Measurements from ENCODE around the gene ELAVL3. TPM values are rescaled to one million over a fixed set of nuclear protein-coding genes. Genes with fewer than 3 reads are reported as not detected.
A peak's percentile ranks its signal among the peaks of the same experiment; 100 is the strongest.

ELAVL3 gene
- total and polyA plus RNA-seq, 2 of the 8 experiments (the other 6 are each of a cell fraction or from before 2014, with no cell fraction given), result 0.80 to 1.0 TPM

DNA sequence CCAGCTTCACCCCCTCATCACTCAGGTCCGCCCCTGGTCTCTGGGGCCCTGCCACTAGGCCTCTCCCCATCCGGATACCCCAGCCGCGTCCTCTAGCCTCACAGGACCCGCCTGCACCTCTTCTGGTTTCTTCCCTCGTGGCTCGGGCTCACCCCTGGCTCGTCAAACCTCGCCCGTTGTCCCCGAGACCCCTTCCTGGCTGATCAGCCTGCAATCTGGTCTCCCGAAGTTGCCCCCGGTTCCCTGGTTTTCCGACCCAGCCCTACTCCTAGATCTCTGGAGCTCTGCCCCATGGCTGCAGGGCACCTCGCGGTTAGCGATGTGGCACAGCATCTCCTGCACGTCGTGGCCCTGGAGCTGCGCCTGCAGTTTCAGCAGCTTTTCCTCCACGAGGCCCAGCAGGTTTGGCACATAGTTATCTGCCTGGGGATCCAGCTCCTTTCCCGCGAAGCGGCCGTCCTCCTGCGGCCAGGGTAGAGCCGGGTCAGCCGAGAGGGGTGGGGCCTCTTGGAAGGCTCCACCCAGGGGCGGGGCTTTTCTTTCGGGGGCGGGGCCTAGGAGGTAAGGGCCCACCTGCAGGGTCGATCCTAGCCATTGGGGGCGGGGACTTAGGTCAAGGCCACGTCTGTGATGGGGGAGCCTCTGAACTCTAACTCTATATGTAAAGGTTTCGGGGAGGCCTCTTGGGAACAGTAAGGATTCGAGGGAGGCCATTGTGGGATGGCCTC is 59.3 kb downstream of the ELAVL3 start:
- FAIRE-seq, result no peak
- no peaks in the 10 kb centered on the region for H3K79me2 ChIP-seq (ENCODE audit: control insufficient read depth in 1 of 2, insufficient read depth in 2 of 2, low read length in 2 of 2)
- no peaks in the 10 kb centered on the region for H3K9me3 ChIP-seq (ENCODE audit: insufficient read depth in 2 of 2, low read depth in 1 of 2, low read length in 1 of 2)
- peaks cover 0 to 15% (median 12%) of the 10 kb centered on the region in 4 experiments; a peak in 5 of 7 replicates for H3K4me1 ChIP-seq (replicated peaks in 1 of 4; ENCODE audit: control insufficient read depth in 3 of 4, insufficient read depth in 4 of 4, low read length in 3 of 4)
- H2AFZ ChIP-seq (ENCODE audit: low read length), result peak overlapping the region; percentile 82; the same call in 1 of the 2 replicates
- H3K4ac ChIP-seq (replicated peaks; ENCODE audit: insufficient read length, low read depth, low read length), result no peak overlapping the region
- H3K14ac ChIP-seq (ENCODE audit: insufficient read length), result no peak overlapping the region
- H3K4me2 ChIP-seq (ENCODE audit: insufficient read depth in 1 of 2, low read depth in 2 of 2, low read length in 2 of 2), result peak overlapping the region; percentile 90 to 98
- H3K4me3 ChIP-seq (ENCODE audit: extremely low read depth in 1 of 4, insufficient read depth in 2 of 4, low read depth in 3 of 4, low read length in 4 of 4), result peak overlapping the region; percentile 37 to 76 (median 63)
- H4K5ac ChIP-seq (ENCODE audit: insufficient read length, low read depth, low read length), result no peak overlapping the region
- H2BK5ac ChIP-seq (ENCODE audit: low read depth, low read length), result peak overlapping the region; percentile 60; the same call in 1 of the 2 replicates
- H2BK12ac ChIP-seq (ENCODE audit: low read depth, low read length), result no peak overlapping the region
- H3K9ac ChIP-seq (replicated peaks in 1 of 4; ENCODE audit: extremely low read depth in 1 of 4, low read depth in 3 of 4, low read length in 3 of 4), result peak overlapping the region in 3 of 4 experiments; percentile 16 to 35 (median 34); a peak in 1 of 7 replicates
- peaks cover 34% of the 10 kb centered on the region for H3K23me2 ChIP-seq (ENCODE audit: low read depth, low read length)
- H3K56ac ChIP-seq (replicated peaks; ENCODE audit: insufficient read length, low read depth, low read length), result no peak overlapping the region
- peaks cover 5% of the 10 kb centered on the region for H3K79me1 ChIP-seq (ENCODE audit: low read depth, low read length)
- H3K36me3 ChIP-seq (ENCODE audit: control insufficient read depth in 2 of 4, insufficient read depth in 4 of 4, low read length in 3 of 4), result no peaks in the 10 kb centered on the region
- WGBS, 2 experiments (ENCODE audit: extremely low coverage in 1 of 2, insufficient coverage in 1 of 2, insufficient read length in 1 of 2, insufficient replicate concordance in 2 of 2, low coverage in 1 of 2, low lambda C conversion rate in 2 of 2, missing lambda C conversion rate in 1 of 2), result 3% methylated on average over 31 of the region's 36 CpGs; no CpG with 5 or more reads in 1 of the 2 experiments
- peak overlapping the region; percentile 2; the same call in 1 of the 2 replicates for H2BK15ac ChIP-seq (ENCODE audit: low read length)
- peak; percentile 70 to 100 for DNase-seq (ENCODE audit: low read depth in 1 of 2, low spot score in 2 of 2)
- ChIA-PET POLR2A (ENCODE audit: partially characterized antibody) (interaction anchor here (0.8 to 4.9 kb wide), 14 partner anchors 13 to 176 kb away, joined by 3 to 29 read pairs (median 6); partner anchors contain the start of genes ELAVL3, EPOR, ODAD3 and PRKCSH), CTCF (ENCODE audit: partially characterized antibody) (interaction anchor here (0.6 to 13.7 kb wide), 8 partner anchors 14 to 126 kb away, joined by 3 to 197 read pairs (median 6); partner anchors contain the start of genes EPOR, ODAD3, PRKCSH and SWSAP1)
- H3K27ac ChIP-seq (ENCODE audit: low read depth, low read length), result no peak overlapping the region
- H4K91ac ChIP-seq (replicated peaks; ENCODE audit: insufficient read length, low read length), result peak overlapping the region; percentile 8
- H3K27me3 ChIP-seq (replicated peaks in 1 of 4; ENCODE audit: control insufficient read depth in 3 of 4, extremely low read depth in 1 of 4, insufficient read depth in 3 of 4, low read length in 3 of 4), result peaks cover 2 to 28% (median 21%) of the 10 kb centered on the region in 4 experiments
- H3K18ac ChIP-seq (ENCODE audit: extremely low read depth, low read length), result peak overlapping the region; percentile 72; the same call in 1 of the 2 replicates
- no peak overlapping the region for H3K23ac ChIP-seq (ENCODE audit: insufficient read length)
- no peak overlapping the region for H2BK20ac ChIP-seq (ENCODE audit: low read length)
- H4K8ac ChIP-seq (ENCODE audit: extremely low read depth, insufficient read depth, low read length), result peak overlapping the region; percentile 82
- H2AK5ac ChIP-seq (ENCODE audit: low read depth, low read length), result no peak overlapping the region
- H2BK120ac ChIP-seq (replicated peaks; ENCODE audit: low read depth, low read length), result no peak overlapping the region
- no peaks in the 10 kb centered on the region for H4K20me1 ChIP-seq (replicated peaks in 1 of 2; ENCODE audit: control insufficient read depth in 1 of 2, insufficient read depth in 2 of 2, low read length in 2 of 2)
- TF ChIP-seq SP4 (IDR thresholded peaks at IDR 0.05; ENCODE audit: low read length) (peak; percentile 65), KDM4A (IDR thresholded peaks at IDR 0.05; ENCODE audit: low read depth, low read length, severe bottlenecking) (peak; percentile 61), JUND (IDR thresholded peaks at IDR 0.05; ENCODE audit: low read length) (no peak), RBBP5 (IDR thresholded peaks at IDR 0.05; ENCODE audit: borderline replicate concordance, low read depth, low read length) (0 out of 2 replicates have a peak, but pooled peaks have one; percentile 32), POLR2A (IDR thresholded peaks at IDR 0.05; ENCODE audit: control extremely low read depth in 1 of 2, low read depth in 2 of 2, low read length in 2 of 2) (no peak), EZH2 (IDR thresholded peaks at IDR 0.05; ENCODE audit: low read depth, low read length, severe bottlenecking) (peak; percentile 41), PHF8 (conservative IDR thresholded peaks at IDR 0.05; ENCODE audit: low read depth, low read length) (peak; percentile 55; the same call in 1 of the 2 replicates), E2F6 (IDR thresholded peaks at IDR 0.05) (peak; percentile 56; the same call in 1 of the 2 replicates), YY1 (IDR thresholded peaks at IDR 0.05; ENCODE audit: low read depth, low read length) (0 out of 2 replicates have a peak, but pooled peaks have one; percentile 11), ASH2L (IDR thresholded peaks at IDR 0.05; ENCODE audit: low read length) (peak; percentile 36)
- TF ChIP-seq, protein P1, sequence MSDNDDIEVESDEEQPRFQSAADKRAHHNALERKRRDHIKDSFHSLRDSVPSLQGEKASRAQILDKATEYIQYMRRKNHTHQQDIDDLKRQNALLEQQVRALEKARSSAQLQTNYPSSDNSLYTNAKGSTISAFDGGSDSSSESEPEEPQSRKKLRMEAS (IDR thresholded peaks at IDR 0.05), result peak; percentile 61
